ENCODE results near the gene ZNF157.
"Not testable (repeated sequence)": the region's sequence is repeated elsewhere in the genome, so short reads cannot be mapped to it uniquely, and the experiment has no call there.

DNA sequence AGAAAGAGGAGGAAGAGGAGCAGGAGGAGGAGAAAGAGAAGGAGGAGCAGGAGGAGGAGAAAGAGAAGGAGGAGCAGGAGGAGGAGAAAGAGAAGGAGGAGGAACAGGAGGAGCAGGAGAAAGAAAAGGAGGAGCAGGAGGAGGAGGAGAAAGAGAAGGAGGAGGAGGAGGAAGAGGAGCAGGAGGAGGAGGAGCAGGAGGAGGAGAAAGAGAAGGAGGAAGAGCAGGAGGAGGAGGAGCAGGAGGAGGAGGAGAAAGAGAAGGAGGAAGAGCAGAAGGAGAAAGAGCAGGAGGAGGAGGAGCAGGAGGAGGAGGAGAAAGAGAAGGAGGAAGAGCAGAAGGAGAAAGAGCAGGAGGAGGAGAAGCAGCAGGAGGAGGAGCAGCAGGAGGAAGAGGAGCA lies 10.5 kb downstream of the ZNF157 start:
- TF ChIP-seq, protein P1, sequence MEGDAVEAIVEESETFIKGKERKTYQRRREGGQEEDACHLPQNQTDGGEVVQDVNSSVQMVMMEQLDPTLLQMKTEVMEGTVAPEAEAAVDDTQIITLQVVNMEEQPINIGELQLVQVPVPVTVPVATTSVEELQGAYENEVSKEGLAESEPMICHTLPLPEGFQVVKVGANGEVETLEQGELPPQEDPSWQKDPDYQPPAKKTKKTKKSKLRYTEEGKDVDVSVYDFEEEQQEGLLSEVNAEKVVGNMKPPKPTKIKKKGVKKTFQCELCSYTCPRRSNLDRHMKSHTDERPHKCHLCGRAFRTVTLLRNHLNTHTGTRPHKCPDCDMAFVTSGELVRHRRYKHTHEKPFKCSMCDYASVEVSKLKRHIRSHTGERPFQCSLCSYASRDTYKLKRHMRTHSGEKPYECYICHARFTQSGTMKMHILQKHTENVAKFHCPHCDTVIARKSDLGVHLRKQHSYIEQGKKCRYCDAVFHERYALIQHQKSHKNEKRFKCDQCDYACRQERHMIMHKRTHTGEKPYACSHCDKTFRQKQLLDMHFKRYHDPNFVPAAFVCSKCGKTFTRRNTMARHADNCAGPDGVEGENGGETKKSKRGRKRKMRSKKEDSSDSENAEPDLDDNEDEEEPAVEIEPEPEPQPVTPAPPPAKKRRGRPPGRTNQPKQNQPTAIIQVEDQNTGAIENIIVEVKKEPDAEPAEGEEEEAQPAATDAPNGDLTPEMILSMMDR (IDR thresholded peaks at IDR 0.05) = not testable (repeated sequence)
- TF ChIP-seq SMC3 (IDR thresholded peaks at IDR 0.05); HOXA7 (CRISPR knock-in tag; IDR thresholded peaks at IDR 0.05); ZNF302 (CRISPR knock-in tag; IDR thresholded peaks at IDR 0.05); FOSL2 (IDR thresholded peaks at IDR 0.05); FOSL2 (CRISPR knock-in tag; IDR thresholded peaks at IDR 0.05); EHF (CRISPR knock-in tag; IDR thresholded peaks at IDR 0.05); RNF2 (IDR thresholded peaks at IDR 0.05; ENCODE audit: borderline replicate concordance, low read depth); JUNB (IDR thresholded peaks at IDR 0.05): not testable (repeated sequence)
- TF ChIP-seq, protein P2, sequence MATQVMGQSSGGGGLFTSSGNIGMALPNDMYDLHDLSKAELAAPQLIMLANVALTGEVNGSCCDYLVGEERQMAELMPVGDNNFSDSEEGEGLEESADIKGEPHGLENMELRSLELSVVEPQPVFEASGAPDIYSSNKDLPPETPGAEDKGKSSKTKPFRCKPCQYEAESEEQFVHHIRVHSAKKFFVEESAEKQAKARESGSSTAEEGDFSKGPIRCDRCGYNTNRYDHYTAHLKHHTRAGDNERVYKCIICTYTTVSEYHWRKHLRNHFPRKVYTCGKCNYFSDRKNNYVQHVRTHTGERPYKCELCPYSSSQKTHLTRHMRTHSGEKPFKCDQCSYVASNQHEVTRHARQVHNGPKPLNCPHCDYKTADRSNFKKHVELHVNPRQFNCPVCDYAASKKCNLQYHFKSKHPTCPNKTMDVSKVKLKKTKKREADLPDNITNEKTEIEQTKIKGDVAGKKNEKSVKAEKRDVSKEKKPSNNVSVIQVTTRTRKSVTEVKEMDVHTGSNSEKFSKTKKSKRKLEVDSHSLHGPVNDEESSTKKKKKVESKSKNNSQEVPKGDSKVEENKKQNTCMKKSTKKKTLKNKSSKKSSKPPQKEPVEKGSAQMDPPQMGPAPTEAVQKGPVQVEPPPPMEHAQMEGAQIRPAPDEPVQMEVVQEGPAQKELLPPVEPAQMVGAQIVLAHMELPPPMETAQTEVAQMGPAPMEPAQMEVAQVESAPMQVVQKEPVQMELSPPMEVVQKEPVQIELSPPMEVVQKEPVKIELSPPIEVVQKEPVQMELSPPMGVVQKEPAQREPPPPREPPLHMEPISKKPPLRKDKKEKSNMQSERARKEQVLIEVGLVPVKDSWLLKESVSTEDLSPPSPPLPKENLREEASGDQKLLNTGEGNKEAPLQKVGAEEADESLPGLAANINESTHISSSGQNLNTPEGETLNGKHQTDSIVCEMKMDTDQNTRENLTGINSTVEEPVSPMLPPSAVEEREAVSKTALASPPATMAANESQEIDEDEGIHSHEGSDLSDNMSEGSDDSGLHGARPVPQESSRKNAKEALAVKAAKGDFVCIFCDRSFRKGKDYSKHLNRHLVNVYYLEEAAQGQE (IDR thresholded peaks at IDR 0.05) = not testable (repeated sequence)

Data from A549 (cell line).